Activated CD8-positive, alpha-beta memory T cell treated with anti-CD3 and anti-CD28 coated beads for 24 hours (primary cell): ENCODE data around the gene AUH.

Experiments used
- DNase-seq: peaks from one replicate; pipeline ENCODE4 v3.0.0-alpha.2; 2020

The AUH gene

DNA sequence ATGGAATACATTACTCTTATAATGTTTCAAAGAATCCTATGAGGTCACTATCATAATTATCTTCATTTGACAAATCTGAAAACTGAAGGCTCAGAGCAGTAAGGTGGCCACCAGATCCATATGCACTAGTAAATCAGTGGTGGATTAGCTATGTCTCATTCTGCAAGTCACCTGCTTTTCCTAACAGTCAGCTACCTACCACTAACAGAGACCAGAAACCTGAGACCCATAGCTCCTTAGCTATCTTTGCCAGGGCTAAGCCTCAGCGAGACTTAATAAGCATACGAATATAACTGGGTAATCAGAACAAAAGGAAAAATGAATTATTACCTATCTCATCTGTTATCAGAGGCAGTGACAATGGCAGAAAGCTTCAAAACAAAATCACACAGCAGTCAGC is 118.7 kb downstream of the AUH start:
- no peak for DNase-seq

DNA sequence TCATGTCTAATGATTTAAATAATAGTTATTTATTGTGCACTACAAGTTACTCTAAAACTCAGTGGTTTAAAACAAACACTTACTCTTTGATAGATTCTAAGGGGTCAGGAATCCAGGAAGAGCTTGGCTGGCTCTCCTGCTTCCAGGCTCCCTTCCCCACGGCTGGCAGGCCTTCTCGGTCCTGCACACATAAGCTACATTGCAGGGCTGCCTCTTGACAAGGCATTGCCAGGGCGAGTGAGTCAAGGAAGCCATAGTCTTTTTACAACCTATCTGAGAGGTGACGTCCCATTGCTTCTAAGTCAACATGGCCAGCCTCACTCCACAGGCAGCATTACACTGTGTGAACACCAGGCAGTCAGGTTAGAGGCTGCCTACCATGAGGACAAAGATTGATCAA is 119.8 kb downstream of the AUH start:
- no peak for DNase-seq

DNA sequence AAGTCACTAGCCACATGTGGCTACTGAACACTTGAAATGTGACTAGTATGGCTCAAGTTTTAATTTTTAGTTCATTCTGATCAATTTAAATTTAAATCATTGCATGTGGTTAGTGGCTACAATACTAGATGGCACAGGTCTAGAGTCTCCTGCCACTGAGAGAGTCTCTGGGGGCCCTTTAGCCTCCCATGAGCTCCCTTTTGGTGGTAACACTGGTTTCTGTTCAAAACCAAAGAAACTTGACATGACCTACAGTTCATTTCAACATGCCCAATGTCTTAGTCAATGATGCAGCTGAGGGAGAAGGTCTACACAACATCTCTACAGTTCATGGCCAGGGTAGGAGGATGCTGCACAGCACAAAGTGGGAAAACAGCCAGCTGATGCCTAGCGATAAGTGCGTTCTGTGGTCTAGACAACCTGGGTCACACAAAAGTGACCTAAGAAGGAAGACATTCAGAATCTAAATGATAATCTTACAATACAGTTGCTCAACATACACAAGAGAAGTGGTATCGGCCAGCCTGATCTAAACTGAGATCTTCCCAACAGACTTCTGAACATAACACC is 121.0 kb downstream of the AUH start:
- DNase-seq = no peak

DNA sequence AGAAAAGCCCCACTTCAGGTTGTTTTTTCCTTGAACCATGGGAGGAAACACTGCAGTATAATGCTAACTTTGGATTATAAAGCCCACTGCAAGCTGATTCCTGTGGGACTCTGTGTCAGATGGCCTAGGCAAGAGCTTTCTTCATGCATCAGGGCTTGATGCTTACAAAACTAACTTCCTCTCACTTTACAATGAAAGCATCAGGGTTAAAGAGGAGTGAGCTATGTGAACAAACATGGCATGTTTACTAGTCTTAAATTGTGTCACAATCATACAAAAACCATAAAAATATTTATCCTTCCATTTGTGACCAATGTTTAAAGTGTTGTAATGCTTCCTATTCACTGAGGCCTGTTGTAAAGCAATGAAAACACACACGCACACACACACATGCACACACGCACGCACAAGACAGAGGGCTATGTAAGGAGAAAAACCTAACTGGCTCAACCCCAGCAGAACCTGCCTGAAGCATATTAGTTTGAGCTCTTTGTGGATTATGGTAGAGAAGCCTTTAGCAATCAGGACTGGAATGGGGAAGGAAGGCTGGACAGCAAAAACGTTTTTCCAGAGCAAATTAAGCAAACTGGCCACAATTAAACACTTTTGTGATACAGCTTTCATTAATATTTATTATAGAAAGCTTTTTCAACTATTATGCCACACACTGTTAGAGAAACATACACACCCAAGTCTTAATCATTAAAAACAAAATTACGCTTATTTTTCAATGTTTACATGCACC is 122.2 kb downstream of the AUH start:
- DNase-seq = no peak

DNA sequence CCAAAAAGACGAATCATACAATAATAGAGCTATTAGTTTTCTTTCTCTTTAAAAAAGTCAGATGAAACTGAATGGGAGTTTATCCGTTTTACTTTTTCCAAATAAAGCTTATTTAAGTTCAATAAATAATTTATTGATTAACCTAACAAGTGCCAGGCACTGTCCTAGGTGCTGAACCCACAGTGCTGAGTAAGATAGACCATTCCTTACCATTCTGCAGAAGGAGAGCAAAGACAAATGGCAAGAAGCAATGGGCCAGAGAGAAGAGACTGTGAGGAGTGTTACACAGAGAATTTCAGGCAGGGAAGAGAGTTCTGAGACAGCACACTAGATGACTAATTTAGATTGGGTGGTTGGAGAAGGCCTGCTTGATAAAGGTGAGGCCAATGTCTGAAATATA is 127.2 kb downstream of the AUH start:
- DNase-seq = no peak

DNA sequence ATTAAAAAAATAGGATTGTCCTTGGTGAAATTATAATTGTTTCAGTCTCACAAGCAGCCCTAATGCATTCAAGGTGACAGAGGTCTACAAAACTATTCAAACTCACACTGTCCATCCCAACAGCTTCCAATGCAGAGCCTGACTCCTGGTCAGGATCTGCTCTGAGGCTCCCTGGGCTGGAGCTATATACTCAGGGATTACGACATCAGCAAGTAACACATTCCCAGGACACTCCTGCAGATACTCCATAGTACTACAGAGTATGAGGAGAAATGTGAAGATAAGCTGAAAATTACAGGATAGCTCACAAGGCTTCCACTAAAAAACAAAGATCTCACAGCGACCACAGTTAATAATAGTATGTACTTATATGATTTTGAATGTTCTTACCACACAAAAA is 130.1 kb downstream of the AUH start:
- no peak for DNase-seq

DNA sequence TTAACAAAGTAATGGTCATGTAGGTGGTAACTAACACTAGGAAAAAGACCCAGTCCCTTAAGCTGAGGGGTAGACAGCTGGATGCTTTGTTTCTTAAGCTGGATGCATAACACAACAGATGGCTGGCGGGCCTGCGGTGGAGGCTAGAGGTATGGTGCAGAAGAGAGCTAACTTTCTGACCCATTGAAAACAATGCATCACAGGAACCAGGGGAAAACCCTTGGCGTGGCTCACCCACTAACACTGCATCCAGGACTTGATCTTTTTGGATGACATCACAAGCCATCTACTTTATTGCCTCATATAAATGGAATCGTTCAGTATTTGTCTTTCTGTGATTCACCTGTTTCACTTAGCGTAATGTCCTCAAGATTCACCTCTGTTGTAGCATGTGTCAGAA is 138.7 kb downstream of the AUH start:
- no peak for DNase-seq

DNA sequence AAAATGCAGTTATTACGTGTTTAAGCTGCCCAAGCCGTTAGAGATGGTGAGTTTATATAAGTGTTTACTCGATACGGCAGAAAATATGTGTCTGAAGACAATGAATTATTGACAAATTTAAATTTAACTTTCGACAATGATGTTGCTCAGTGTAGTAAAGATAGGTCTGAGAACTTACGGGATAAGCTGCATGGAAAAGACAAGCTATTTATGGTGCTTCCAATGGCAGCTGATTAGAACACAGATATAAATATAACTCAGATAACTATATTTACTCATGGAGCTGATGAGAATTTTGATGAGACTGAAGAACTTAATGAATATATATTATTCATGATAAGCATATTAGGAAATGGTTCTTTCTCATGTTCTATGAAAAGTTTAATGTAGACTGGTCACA is 139.3 kb downstream of the AUH start:
- DNase-seq = no peak

DNA sequence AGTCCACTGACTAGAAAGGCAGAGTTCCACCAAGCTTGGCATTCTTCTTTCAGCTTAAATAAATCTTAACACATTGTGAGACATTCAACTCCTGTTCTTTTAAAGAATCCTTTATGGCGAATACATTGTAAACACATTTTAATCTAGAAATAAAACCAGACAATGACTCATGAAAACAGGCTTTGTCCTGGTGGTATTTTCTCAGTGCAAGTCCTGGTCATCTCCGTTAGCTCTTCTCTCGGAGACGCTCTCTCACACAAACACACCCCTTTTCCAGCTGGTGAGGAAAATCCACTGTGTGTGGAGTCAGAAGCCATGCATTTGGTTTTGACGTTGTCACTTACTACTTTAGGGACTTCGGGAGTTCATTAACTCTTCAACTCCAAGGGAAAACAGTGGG is 140.4 kb downstream of the AUH start:
- no peak for DNase-seq

DNA sequence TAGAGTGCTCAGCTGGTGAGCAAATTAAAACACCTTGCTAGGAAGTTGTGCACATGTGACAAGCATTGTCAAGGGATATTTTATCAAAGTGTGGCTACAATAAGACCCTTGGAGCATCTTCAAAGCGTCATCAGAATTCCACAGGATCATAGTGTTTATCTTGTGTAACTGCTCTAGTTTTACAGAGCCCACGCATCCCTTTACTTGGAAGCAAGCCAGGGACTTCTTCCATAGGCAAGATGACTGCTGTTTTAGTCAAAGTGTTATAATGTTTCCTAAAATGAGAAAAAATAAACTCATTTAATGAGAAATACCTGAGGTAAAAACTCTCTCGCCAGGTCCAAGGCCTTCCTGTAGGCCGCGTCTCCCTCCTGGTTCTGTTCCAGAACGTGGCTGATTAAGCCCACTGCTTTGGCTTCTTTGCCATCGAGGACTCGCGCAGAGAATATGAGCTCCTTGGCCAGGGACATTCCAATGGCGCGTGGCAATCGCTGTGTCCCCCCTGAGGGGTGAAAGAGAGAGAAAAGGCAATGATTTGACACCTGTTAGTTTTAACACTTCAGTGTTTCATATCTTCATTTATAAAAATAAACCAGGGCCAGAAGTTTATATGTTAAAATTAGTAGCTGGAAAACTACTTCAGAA is 141.1 kb downstream of the AUH start:
- DNase-seq = no peak

DNA sequence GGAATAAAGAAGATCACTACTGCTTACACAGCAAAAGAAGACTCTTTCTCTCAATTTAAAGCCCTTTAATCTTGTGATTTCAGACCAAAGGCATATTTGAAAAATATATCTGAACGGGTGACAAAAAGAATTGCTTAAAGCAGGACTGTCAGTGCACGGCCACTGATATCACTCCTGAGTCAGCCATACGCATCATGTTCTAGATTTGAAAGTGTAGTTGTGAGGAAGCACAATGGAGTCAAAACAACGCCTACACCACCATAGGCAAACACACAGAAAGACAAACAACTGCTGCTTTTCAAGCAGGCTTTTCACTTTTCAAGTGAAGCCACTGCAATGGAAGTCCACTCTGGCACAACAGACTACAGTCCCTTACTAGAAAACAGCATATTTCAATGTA is 141.7 kb downstream of the AUH start:
- no peak for DNase-seq

DNA sequence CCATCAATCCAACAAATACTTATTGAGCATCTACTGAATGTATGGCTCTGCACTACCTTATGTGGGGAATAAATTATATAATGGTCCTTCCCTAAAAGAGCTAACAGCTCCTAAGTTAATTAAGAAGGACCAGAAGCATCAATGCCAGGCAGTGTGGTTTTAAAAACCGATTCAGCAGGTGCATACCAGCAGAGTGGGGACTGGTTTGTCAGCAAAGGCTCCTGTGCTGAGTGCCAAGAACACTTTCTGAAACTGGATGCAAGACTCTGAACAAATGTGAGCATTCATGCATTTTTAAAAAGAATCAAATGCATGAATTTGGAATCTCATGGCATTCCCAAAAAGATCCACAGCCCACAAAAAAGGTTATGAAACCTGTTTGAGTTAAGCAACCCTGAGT is 142.2 kb downstream of the AUH start:
- DNase-seq = no peak

DNA sequence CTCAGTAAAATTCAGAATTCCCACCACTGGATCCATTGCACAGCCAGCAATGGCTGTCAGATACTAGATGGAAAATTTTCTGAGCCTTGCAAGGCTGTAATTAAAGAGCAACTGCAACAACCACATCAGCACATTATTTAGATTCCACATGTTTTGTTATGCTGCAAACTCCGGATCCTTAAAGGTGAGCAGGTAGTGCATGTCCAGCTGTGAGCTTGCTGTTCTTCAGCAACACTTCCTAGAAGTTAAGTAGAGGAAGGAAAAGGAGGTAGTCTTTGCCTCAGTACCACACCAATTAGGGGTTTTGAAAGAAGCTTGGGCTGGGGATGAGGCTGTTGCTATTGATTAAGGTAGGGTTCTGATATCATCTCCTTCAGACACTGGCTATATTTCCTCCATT is 144.3 kb downstream of the AUH start:
- DNase-seq = no peak

DNA sequence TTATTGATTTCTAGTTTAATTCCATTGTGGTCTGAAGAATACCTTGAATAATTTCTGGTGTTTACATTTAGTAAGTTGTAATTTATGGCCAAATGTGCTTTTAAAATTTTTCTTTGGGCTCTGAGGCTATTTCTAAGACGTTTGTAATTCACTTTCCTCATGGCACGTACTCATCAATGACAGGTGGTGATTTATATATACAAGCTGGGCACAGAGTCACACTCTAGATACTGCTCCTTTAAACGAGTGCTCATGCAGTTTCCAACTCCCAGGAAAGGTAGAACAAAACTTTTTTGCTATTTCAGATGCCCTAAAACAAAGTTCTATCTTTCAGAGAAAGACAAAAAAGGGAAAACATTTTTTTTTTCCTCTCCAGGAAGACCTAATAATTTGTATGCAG is 146.9 kb downstream of the AUH start:
- no peak for DNase-seq

DNA sequence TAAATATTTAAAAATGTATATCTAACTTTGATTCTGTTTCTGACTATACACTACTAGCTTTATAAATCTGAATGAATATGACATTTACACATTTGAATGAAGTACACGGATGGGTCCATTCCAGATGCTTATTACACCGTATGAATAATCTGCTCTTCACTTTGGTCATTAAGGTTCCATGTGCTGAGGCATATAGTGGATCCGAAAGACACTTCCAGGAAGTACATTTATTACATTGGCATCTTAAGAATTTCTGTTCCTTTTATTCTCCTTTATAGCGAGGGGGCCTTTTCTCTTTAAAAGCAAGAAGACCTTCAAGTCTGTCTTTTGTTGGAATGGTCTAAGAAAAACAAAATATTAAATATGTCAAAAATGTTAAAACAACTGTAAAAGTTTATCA is 147.6 kb downstream of the AUH start:
- no peak for DNase-seq

DNA sequence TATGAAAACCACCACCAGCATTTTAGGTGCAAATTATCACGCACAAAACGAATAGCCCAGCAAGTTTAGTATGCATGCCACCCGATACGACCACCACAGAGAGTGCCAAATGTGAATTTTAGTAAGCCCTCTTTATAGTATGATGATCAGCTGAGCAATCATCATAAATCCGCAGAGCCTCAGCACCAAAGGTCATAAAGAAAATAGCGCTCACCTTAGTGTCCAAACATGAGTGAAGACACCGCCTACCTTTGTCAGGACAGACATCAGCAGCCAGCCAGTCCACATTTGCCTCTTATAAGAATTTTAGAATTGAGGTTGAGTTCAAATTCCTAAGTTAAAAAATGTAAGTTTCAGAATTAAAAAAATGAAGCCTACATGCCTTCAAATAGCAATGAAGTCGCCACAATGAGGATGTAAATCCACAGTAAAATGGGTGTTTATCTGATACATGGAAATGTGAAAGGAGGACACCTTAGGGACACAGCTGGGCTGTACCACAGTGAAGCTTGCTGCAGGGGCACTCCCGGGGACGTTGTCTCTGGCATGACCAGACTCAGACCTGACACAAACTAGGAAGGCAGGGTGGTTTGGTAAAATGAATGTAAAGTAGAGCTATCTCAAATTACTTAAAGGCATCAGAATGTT is 149.0 kb downstream of the AUH start:
- DNase-seq = no peak

DNA sequence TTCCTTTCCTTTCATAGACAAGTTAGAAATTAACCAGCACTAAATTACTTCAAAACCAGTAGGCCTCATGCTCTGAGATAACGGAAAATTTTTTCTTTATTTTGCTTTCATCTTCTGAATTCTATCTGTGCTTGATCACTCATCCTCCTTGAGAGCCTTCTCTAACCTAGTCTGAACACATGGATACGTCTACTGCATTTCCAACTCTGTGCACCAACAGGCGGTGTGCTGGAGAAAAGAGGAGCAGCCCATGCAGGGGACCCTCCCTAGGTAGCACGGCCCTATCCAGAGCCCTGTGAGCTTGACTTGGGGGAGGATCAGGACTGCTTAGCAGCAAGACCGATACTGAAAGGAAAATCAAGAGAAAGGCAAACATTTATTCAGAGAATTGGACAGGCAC is 149.8 kb downstream of the AUH start:
- peak; percentile 68 for DNase-seq

DNA sequence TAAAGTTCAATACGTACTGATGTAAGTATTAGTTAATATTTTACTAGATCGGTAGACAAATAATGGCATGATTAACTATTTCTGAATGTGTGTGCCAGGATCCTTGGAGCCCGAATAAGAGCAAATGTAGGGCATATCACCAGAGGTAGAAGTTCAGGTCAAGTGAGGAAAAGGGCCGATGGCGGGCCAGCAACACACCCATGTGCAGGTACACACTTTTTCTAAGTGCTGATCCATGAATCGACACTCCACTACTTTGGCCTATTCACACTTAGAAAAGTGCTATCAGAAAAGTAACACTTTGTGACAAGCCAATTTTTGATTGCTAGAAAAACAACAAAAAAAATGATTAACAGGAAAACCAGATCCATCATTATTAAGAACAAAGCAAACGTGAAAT is 150.3 kb downstream of the AUH start:
- no peak for DNase-seq

DNA sequence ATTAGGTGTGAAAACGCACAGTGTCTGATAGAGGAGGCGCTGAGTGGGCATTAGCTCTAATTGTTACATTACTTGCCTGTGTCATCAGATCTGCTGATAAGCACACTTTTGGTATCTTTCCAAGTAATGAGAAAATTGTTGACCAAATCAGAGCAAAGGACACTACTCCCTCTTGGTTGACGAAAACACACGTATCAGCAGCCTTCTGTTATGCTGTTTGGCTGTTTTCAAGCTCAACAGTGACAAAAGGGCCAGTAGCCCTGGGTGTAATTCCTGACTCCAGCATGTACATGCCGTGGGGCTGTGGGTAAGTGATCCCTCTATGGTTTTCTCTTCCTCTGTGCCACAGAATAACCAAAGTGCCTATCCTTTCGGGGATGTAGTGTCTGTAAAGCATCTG is 151.4 kb downstream of the AUH start:
- DNase-seq = no peak

DNA sequence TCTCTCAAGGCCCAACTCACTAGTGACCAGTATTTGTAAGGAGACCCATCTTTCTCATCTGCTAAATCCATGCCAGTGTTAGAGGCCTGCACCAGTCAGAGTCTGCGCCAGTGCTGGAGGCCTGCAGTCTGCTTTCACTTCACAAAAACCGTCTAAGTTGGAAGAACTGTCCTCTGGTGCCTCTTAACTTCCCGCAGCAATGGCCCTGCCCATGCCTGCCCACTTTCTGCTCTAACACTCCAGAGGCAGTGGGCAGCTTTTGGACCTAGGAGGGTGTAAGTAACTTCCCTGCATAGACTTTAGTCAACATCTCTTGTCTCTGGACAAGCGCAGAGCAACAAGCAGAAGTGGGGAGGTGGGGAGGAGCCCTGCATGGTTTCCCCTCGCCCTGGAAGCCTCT is 152.9 kb downstream of the AUH start:
- DNase-seq = no peak

DNA sequence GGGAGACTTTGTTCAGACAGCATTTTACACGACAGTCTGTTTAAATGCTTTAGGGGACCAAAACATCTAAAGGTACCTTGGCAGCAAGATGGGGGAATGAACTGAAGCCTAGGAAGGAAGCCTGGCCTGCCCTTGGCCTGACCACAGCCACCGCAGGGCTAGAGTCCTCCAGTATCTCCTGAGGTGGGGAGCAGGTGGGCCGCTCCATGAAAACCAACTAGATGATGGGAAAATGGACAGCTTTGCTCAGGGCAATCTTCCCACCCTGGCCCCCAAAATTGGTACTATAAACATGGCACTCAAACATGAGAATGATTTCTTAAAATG is 153.3 kb downstream of the AUH start:
- peak; percentile 67 for DNase-seq

DNA sequence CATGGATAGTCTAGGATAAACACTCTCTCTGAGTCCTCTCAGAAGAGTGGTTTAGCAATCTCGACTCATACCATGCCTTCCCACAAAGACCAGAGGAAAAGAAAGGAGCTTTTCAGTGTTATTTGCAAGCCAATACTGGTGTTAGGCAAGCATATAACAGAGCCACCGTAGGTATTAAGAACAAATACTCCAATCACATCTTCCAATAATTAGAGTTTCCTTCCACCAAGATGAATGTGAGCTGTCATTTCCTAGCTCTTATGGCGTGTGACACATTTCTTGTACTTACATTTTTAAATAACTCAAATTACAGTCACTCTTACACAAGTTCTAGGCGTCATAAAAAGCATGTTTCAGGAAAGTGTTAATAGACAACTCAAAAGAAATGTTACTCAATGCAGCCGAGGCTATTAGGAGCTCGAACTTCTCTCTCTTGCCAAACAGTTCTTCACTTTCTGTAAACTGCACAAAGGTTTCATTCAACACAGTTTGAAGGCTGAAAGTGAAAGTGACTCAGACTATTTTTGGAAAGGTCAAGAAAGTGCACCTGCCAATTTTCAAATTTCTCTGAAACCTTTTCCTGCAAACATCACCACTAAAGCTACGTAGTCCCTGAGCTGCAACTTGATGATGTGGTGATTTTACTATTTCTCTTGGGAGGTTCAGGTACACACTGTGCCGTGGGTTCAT is 153.8 kb downstream of the AUH start:
- no peak for DNase-seq

DNA sequence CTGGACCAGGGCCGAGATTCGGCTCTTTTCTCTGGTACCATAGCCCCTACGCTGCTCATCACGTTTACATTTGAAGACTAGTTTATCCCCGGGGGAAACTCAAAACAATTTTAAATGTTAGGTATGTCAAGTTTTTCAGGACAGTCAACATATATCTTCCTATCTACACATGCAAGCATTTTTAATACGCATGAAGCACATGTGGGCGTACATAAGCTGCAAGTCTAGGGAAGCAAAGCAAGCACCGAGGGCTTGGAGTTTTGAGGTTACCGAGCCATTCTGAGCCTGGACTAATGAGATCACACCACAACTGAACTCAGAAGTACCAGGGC is 154.4 kb downstream of the AUH start:
- DNase-seq = no peak

DNA sequence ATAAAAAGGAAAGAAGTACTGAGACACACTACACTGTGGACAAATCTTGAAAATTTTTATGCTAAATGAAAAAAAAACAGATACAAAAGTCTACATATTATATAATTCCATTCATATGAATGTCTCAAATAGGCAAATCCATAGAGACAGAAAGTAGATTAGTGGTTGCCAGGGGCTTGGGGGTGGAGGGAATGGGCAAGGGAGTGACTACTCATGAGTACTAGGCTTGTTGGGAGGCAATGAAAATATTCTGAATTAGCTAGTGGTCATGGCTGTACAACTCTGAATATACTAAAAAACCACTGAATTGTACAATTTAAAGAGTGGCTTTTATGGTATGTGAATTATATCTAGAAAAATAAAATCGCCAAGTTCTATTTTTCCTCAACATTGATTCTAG is 154.9 kb downstream of the AUH start:
- DNase-seq = no peak
